ENCODE measurements around the gene UBR4. TPM values are rescaled to one million over a fixed set of nuclear protein-coding genes. Genes with fewer than 3 reads are reported as not detected.

Gene UBR4
- total RNA-seq, 1 experiment from 2014 or later, result 131 TPM

GRCh38 chr1:19046972-19047731 lies 162.9 kb downstream of the UBR4 start:
- no peak overlapping the region for H3K4ac ChIP-seq (ENCODE audit: low read depth, low read length)
- WGBS (ENCODE audit: extremely low coverage, insufficient read length, low lambda C conversion rate), result no CpG with 5 or more reads among the region's 10 CpGs
- H2BK20ac ChIP-seq (ENCODE audit: low read depth, low read length, poor library complexity, severe bottlenecking), result no peak overlapping the region
- Mint-ChIP-seq H3K4me1 (peaks cover 7 to 22% of the 10 kb centered on the region in 2 experiments), H3K27me3 (ENCODE audit: low read depth) (peaks cover 13% of the 10 kb centered on the region), H3K4me3 (no peak overlapping the region), H3K9me3 (no peaks in the 10 kb centered on the region; a peak in 1 of 5 replicates), H3K27ac (no peak overlapping the region), H3K36me3 (ENCODE audit: insufficient read depth in 1 of 3, low read depth in 3 of 3) (no peaks in the 10 kb centered on the region)
- H2BK15ac ChIP-seq (ENCODE audit: low read depth, low read length), result no peak overlapping the region
- no peak overlapping the region for H2BK120ac ChIP-seq (ENCODE audit: low read depth, low read length, poor library complexity, severe bottlenecking)
- H3K56ac ChIP-seq (ENCODE audit: insufficient read length, low read depth, low read length), result no peak overlapping the region
- no peak overlapping the region for H2AK5ac ChIP-seq (ENCODE audit: insufficient read length, low read length)
- H3K23ac ChIP-seq (ENCODE audit: insufficient read length, low read depth, low read length), result no peak overlapping the region
- no peak for DNase-seq
- H3K27ac ChIP-seq (ENCODE audit: insufficient read length, low read depth, low read length), result no peak overlapping the region
- no peak overlapping the region for H3K4me2 ChIP-seq (ENCODE audit: insufficient read depth, insufficient read length, low read length)
- no peak overlapping the region for H2AFZ ChIP-seq (ENCODE audit: low read length)
- no peak for TF ChIP-seq CTCF (conservative IDR thresholded peaks at IDR 0.05)
- no peak overlapping the region for H3K9ac ChIP-seq (ENCODE audit: extremely low read depth, insufficient read length, low read length)
- no peak overlapping the region for H4K5ac ChIP-seq (ENCODE audit: insufficient read length, low read depth, low read length)
- no peak overlapping the region for H2BK5ac ChIP-seq (ENCODE audit: insufficient read length, low read length)
- H4K20me1 ChIP-seq (ENCODE audit: control insufficient read depth, insufficient read depth, insufficient read length), result no peaks in the 10 kb centered on the region
- no peak overlapping the region for H3T11ph ChIP-seq (ENCODE audit: low read length)
- H3K4me1 ChIP-seq (ENCODE audit: insufficient read depth, low read length), result no peaks in the 10 kb centered on the region
- H3K9me3 ChIP-seq (ENCODE audit: control insufficient read depth, low read depth, low read length), result no peaks in the 10 kb centered on the region
- H3K23me2 ChIP-seq (ENCODE audit: insufficient read length, low read depth, low read length, poor library complexity, severe bottlenecking), result no peaks in the 10 kb centered on the region
- no peak overlapping the region for H4K91ac ChIP-seq (ENCODE audit: insufficient read length, low read depth, low read length)
- H3K79me2 ChIP-seq (ENCODE audit: insufficient read depth, low read length), result no peaks in the 10 kb centered on the region
- no peak overlapping the region for H3K18ac ChIP-seq (ENCODE audit: insufficient read length, low read depth, low read length)
- H3K79me1 ChIP-seq (ENCODE audit: insufficient read depth, low read depth, low read length, poor library complexity, severe bottlenecking), result no peaks in the 10 kb centered on the region
- no peak overlapping the region for H4K8ac ChIP-seq (replicated peaks; ENCODE audit: insufficient read length, low read depth, low read length)
- no peak overlapping the region for H2BK12ac ChIP-seq (ENCODE audit: insufficient read length, low read depth, low read length)
- H3K14ac ChIP-seq (ENCODE audit: insufficient read depth, low read length), result peak overlapping the region; percentile 10; the same call in 1 of the 2 replicates
- no peaks in the 10 kb centered on the region for H3K27me3 ChIP-seq (ENCODE audit: insufficient read depth, low read length)
